Endothelial cell of umbilical vein (primary cell): ENCODE measurements around the gene TMPRSS15. TPM values are rescaled to one million over a fixed set of nuclear protein-coding genes. Genes with fewer than 3 reads are reported as not detected.

ENCODE experiments used
- BruUV-seq: library from RNA; stranded (reverse); fragments of 400-500 nt; replicated peaks from 2 replicates; lab custom pipeline; 2021; lab: Mats Ljungman, UMichigan
- CTCF ChIA-PET: fragments of 300-600, 350-600 bp; sonication (Branson Sonifier 250); formaldehyde crosslinking; loops from one replicate; lab custom pipeline; 2021; ENCODE audit warnings: antibody characterized with exemption, inconsistent platforms; lab: Charles Lee
- POLR2A ChIA-PET: fragments of 300-600, 350-600 bp; sonication (Branson Sonifier 250); formaldehyde crosslinking; loops from one replicate; lab custom pipeline; 2021; ENCODE audit warnings: antibody characterized with exemption, inconsistent platforms; lab: Charles Lee
- DNase-seq: peaks from one replicate; pipeline ENCODE4 v3.0.0-alpha.2; 2011; ENCODE audit warnings: low read depth, low spot score
- FAIRE-seq: peaks from 2 replicates; lab custom pipeline; 2011; peaks lifted over from hg19 to GRCh38; lab: Jason Lieb, UNC
- H2AFZ ChIP-seq: 2 replicates; pipeline ENCODE4 v1.6.0; 2012; ENCODE audit warnings: low read depth, low read length, control low read depth, inconsistent platforms
- H3K27ac ChIP-seq: 2 replicates; pipeline ENCODE4 v1.5.1; 2011; ENCODE audit warnings: low read depth, mild to moderate bottlenecking, control low read depth, low read length, moderate library complexity; ENCODE audit not compliant: insufficient read depth
- H3K27me3 ChIP-seq, 2 experiments: 2 replicates each; pipeline versions ENCODE4 v1.6.0 to v1.6.1; 2011; ENCODE audit warnings: low read length in 2 of 2, mixed read lengths in 1 of 2; ENCODE audit not compliant: control insufficient read depth in 2 of 2, insufficient read depth in 2 of 2
- H3K36me3 ChIP-seq, 2 experiments: 2 replicates in 1 of 2; 3 replicates in 1 of 2; pipeline ENCODE4 v1.5.1; 2011; ENCODE audit warnings: low read length in 2 of 2, mild to moderate bottlenecking in 1 of 2, moderate library complexity in 1 of 2; ENCODE audit not compliant: control insufficient read depth in 2 of 2, insufficient read depth in 2 of 2; ENCODE audit errors: extremely low read depth in 1 of 2
- H3K4me1 ChIP-seq: 3 replicates; pipeline ENCODE4 v1.5.1; 2011; ENCODE audit warnings: mild to moderate bottlenecking, low read length; ENCODE audit not compliant: control insufficient read depth, insufficient read depth; ENCODE audit errors: extremely low read depth
- H3K4me2 ChIP-seq: 2 replicates; pipeline ENCODE4 v1.6.1; 2011; ENCODE audit warnings: low read length, control low read depth, mixed read lengths; ENCODE audit not compliant: insufficient read depth
- H3K4me3 ChIP-seq, 3 experiments: fragments of 200-600 bp in 1 of 3; sonication (generic), shearing (Covaris generic) in 1 of 3; replicated peaks in 1 of 3; 2 replicates each; pipeline ENCODE4 v1.5.1; 2011 to 2016; ENCODE audit warnings: control low read depth in 3 of 3, low read length in 3 of 3, mild to moderate bottlenecking in 2 of 3, inconsistent platforms in 1 of 3, low read depth in 1 of 3, moderate library complexity in 1 of 3; ENCODE audit not compliant: insufficient read depth in 1 of 3
- H3K79me2 ChIP-seq: 2 replicates; pipeline ENCODE4 v1.6.0; 2012; ENCODE audit warnings: low read length, inconsistent platforms; ENCODE audit not compliant: control insufficient read depth, insufficient read depth
- H3K9ac ChIP-seq: replicated peaks from 2 replicates; pipeline ENCODE3; 2011; ENCODE audit warnings: low read length, control low read depth; ENCODE audit not compliant: insufficient read depth; ENCODE audit errors: extremely low read depth
- H3K9me1 ChIP-seq: replicated peaks from 3 replicates; pipeline ENCODE4 v1.6.0; 2011; ENCODE audit warnings: mild to moderate bottlenecking, low read length; ENCODE audit not compliant: control insufficient read depth, insufficient read depth; ENCODE audit errors: extremely low read depth
- H3K9me3 ChIP-seq: replicated peaks from 2 replicates; pipeline ENCODE4 v1.5.1; 2012; ENCODE audit warnings: low read length, inconsistent platforms; ENCODE audit not compliant: control insufficient read depth, insufficient read depth
- H4K20me1 ChIP-seq: replicated peaks from 2 replicates; pipeline ENCODE3; 2011; ENCODE audit warnings: mild to moderate bottlenecking, low read length; ENCODE audit not compliant: control insufficient read depth, insufficient read depth; ENCODE audit errors: extremely low read depth
- EZH2 ChIP-seq: IDR thresholded peaks from 2 replicates; pipeline ENCODE4 v1.6.1; 2012; ENCODE audit warnings: borderline replicate concordance, low read depth, mild to moderate bottlenecking, moderate library complexity, low read length, inconsistent platforms; ENCODE audit not compliant: severe bottlenecking
- FOS ChIP-seq: IDR thresholded peaks from 2 replicates; pipeline ENCODE4 v1.6.1; 2011; ENCODE audit warnings: mild to moderate bottlenecking, low read length, moderate library complexity, borderline replicate concordance; ENCODE audit not compliant: insufficient read depth
- GATA2 ChIP-seq: IDR thresholded peaks from 2 replicates; pipeline ENCODE4 v1.7.0; 2011; ENCODE audit warnings: low read depth, mild to moderate bottlenecking, moderate library complexity, mixed read lengths, low read length; ENCODE audit not compliant: insufficient read length, insufficient read depth
- JUN ChIP-seq: IDR thresholded peaks from 2 replicates; pipeline ENCODE4 v1.6.1; 2011; ENCODE audit warnings: borderline replicate concordance, low read depth; ENCODE audit not compliant: insufficient read length, insufficient read depth
- MYC ChIP-seq: IDR thresholded peaks from one replicate; pipeline ENCODE4 v1.6.1; 2011; ENCODE audit warnings: mild to moderate bottlenecking, low read depth, low read length
- POLR2A ChIP-seq: IDR thresholded peaks from 2 replicates; pipeline ENCODE4 v1.6.1; 2012; ENCODE audit warnings: low read depth, mild to moderate bottlenecking, control low read depth, low read length
- POLR2AphosphoS5 ChIP-seq: IDR thresholded peaks from 2 replicates; pipeline ENCODE4 v1.6.1; 2012; ENCODE audit warnings: low read depth, mild to moderate bottlenecking, control low read depth, low read length, moderate library complexity; ENCODE audit not compliant: insufficient read depth
- dilution Hi-C: fragments of 300-500 bp; cut with MboI; formaldehyde crosslinking; loops from one replicate; pipeline ENCODE4 v1.15.0; 2019; ENCODE audit warnings: low sequenced_read_pairs; ENCODE audit not compliant: extremely low pct_ligation_motif_present
- intact Hi-C: fragments of 100-400 bp; cut with micrococcal nuclease; formaldehyde crosslinking; loops from one replicate; pipeline ENCODE4 v1.10.0; 2022
- polyA plus RNA-seq, 4 experiments: library from polyadenylated mRNA; depleted of rRNA in 3 of 4; stranded (reverse) in 3 of 4; unstranded in 1 of 4; fragments of >200 nt; gene quantifications; 2 replicates each; pipeline versions ENCODE4 v1.2.1 to v1.2.3, GENCODE V29; 2011 to 2012; ENCODE audit warnings: missing spikeins in 1 of 4
- total RNA-seq: library from RNA; stranded (reverse); gene quantifications from 2 replicates; pipeline ENCODE4 v1.2.3, GENCODE V29; 2021
- TF ChIP-seq, protein P1 (sequence below), 2 donors: IDR thresholded peaks; 1 replicate in 1 of 2; 2 replicates in 1 of 2; pipeline ENCODE4 v1.5.1; 2011; ENCODE audit warnings: low read length in 2 of 2, mild to moderate bottlenecking in 2 of 2, moderate library complexity in 2 of 2, control low read depth in 1 of 2, inconsistent platforms in 1 of 2, low read depth in 1 of 2; ENCODE audit not compliant: insufficient read depth in 1 of 2; ENCODE audit errors: extremely low read depth in 1 of 2
- TF ChIP-seq, protein P2 (sequence below): IDR thresholded peaks from 2 replicates; pipeline ENCODE4 v1.6.1; 2011; ENCODE audit not compliant: insufficient read depth, insufficient read length

TMPRSS15 gene
- total and polyA plus RNA-seq, 2 donors (not counting 3 experiments of a cell fraction or from before 2014, with no cell fraction given), result not detected

DNA sequence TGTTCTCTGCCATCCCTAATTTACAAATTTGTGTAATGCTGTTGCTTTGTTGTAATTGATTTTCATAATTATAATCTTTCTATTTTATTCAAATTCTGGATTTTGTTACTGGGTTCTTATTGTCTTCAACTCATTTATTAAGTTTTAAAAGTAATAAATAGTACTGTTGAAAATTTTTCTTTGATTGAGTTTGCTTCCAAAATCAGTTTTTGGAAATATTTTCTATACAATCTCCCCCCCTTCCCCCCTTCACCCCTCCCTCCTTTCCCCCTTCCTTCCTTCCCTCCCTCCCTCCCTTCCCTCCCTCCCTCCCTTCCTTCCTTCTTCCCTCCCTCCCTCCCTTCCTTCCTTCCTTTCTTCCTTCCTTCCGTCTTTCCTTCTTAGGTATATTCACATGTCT is 6.0 kb upstream of the TMPRSS15 start:
- no peak for DNase-seq
- Histone ChIP-seq H3K27ac (no peak overlapping the region), H3K4me3 (no peak overlapping the region), H3K4me2 (no peak overlapping the region), H3K79me2 (no peaks in the 10 kb centered on the region), H3K4me1 (no peaks in the 10 kb centered on the region), H2AFZ (no peak overlapping the region), H3K36me3 (no peaks in the 10 kb centered on the region), H3K9ac (no peak overlapping the region), H3K27me3 (no peaks in the 10 kb centered on the region), H3K9me3 (no peaks in the 10 kb centered on the region), H4K20me1 (no peaks in the 10 kb centered on the region), H3K9me1 (no peaks in the 10 kb centered on the region)
- ChIA-PET CTCF (no interaction called here), POLR2A (no interaction called here)
- intact Hi-C loops, result no loop called here
- no TSS peak for BruUV-seq
- dilution Hi-C loops, result no loop called here
- TF ChIP-seq POLR2A, result no peak
- TF ChIP-seq MYC, result no peak
- TF ChIP-seq, protein P1, sequence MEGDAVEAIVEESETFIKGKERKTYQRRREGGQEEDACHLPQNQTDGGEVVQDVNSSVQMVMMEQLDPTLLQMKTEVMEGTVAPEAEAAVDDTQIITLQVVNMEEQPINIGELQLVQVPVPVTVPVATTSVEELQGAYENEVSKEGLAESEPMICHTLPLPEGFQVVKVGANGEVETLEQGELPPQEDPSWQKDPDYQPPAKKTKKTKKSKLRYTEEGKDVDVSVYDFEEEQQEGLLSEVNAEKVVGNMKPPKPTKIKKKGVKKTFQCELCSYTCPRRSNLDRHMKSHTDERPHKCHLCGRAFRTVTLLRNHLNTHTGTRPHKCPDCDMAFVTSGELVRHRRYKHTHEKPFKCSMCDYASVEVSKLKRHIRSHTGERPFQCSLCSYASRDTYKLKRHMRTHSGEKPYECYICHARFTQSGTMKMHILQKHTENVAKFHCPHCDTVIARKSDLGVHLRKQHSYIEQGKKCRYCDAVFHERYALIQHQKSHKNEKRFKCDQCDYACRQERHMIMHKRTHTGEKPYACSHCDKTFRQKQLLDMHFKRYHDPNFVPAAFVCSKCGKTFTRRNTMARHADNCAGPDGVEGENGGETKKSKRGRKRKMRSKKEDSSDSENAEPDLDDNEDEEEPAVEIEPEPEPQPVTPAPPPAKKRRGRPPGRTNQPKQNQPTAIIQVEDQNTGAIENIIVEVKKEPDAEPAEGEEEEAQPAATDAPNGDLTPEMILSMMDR (IDR thresholded peaks at IDR 0.05; ENCODE audit: extremely low read depth in 1 of 2, insufficient read depth in 1 of 2, low read depth in 1 of 2, low read length in 2 of 2), result no peak
- TF ChIP-seq, protein P2, sequence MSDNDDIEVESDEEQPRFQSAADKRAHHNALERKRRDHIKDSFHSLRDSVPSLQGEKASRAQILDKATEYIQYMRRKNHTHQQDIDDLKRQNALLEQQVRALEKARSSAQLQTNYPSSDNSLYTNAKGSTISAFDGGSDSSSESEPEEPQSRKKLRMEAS, result no peak
- no peak for TF ChIP-seq JUN
- no peak for TF ChIP-seq EZH2
- no peak for TF ChIP-seq FOS
- TF ChIP-seq POLR2AphosphoS5, result no peak
- no peak for TF ChIP-seq GATA2
- FAIRE-seq, result no peak
